HepG2 (cell line): ENCODE results near the gene TNIP3. TPM values are rescaled to one million over a fixed set of nuclear protein-coding genes. Genes with fewer than 3 reads are reported as not detected.

Experiments used
- ATAC-seq: fragments of 200-7000 bp; cut with Tn5 transposase; 3 replicates; pipeline ENCODE4 v1.9.1; 2020; ENCODE audit warnings: mild to moderate bottlenecking, moderate library complexity
- BruUV-seq: library from RNA; stranded (reverse); fragments of 400-500 nt; replicated peaks from 2 replicates; lab custom pipeline; 2021; lab: Mats Ljungman, UMichigan
- CTCF ChIA-PET: fragments of 300-600 bp; formaldehyde crosslinking; extraction: SDS; loops from one replicate; lab custom pipeline; 2021; ENCODE audit warnings: low total read pairs, inconsistent platforms, low intra/inter-chr PET ratio; lab: Yijun Ruan, JAX
- POLR2A ChIA-PET: fragments of 350-600 bp; sonication (Branson Sonifier 250); formaldehyde crosslinking; loops from one replicate; lab custom pipeline; 2020; ENCODE audit warnings: antibody characterized with exemption, inconsistent platforms; lab: Yijun Ruan, JAX
- DNase-seq: peaks from one replicate; pipeline ENCODE4 v3.0.0-alpha.2; 2015; ENCODE audit warnings: low spot score
- FAIRE-seq: peaks from 3 replicates; lab custom pipeline; 2011; peaks lifted over from hg19 to GRCh38; lab: Jason Lieb, UNC
- H2AFZ ChIP-seq: one replicate; pipeline ENCODE4 v1.6.1; 2011; ENCODE audit warnings: low read length, inconsistent platforms
- H3K27ac ChIP-seq: fragments of 300-600 bp; 3 replicates; pipeline ENCODE4 v1.8.0; 2011; ENCODE audit warnings: mixed run types, mild to moderate bottlenecking, mixed read lengths, low read length, inconsistent platforms; ENCODE audit not compliant: insufficient read depth; ENCODE audit errors: extremely low read length
- H3K27me3 ChIP-seq, 2 experiments: fragments of 200-600 bp in 1 of 2; 2 replicates in 1 of 2; 3 replicates in 1 of 2; pipeline versions ENCODE4 v1.6.0 to v1.8.0; 2011; ENCODE audit warnings: low read length in 2 of 2, mild to moderate bottlenecking in 2 of 2, moderate library complexity in 2 of 2, inconsistent platforms in 1 of 2; ENCODE audit not compliant: insufficient read depth in 2 of 2, control insufficient read depth in 1 of 2
- H3K36me3 ChIP-seq, 2 experiments: fragments of 200-600 bp in 1 of 2; replicated peaks in 1 of 2; 2 replicates in 1 of 2; 3 replicates in 1 of 2; pipeline versions ENCODE4 v1.5.1 to v1.8.0; 2011; ENCODE audit warnings: low read length in 2 of 2, inconsistent platforms in 1 of 2; ENCODE audit not compliant: insufficient read depth in 2 of 2, control insufficient read depth in 1 of 2
- H3K4me1 ChIP-seq: 2 replicates; pipeline ENCODE4 v1.5.1; 2012; ENCODE audit warnings: low read length, inconsistent platforms; ENCODE audit not compliant: insufficient read depth
- H3K4me2 ChIP-seq: 2 replicates; pipeline ENCODE4 v1.6.0; 2011; ENCODE audit warnings: low read depth, low read length, inconsistent platforms
- H3K4me3 ChIP-seq, 3 experiments: fragments of 200-600 bp in 1 of 3; sonication (generic), shearing (Covaris generic) in 1 of 3; replicated peaks in 1 of 3; 2 replicates each; pipeline ENCODE4 v1.5.1; 2011 to 2016; ENCODE audit warnings: low read length in 3 of 3, inconsistent platforms in 2 of 3, low read depth in 2 of 3, mild to moderate bottlenecking in 2 of 3, control low read depth in 1 of 3, mixed read lengths in 1 of 3; ENCODE audit not compliant: insufficient read depth in 1 of 3
- H3K79me2 ChIP-seq: one replicate; pipeline ENCODE4 v1.6.1; 2011; ENCODE audit warnings: low read length, inconsistent platforms; ENCODE audit not compliant: insufficient read depth
- H3K9ac ChIP-seq: 2 replicates; pipeline ENCODE4 v1.6.0; 2011; ENCODE audit warnings: mild to moderate bottlenecking, low read depth, low read length, inconsistent platforms; ENCODE audit not compliant: insufficient read depth
- H3K9me3 ChIP-seq: 2 replicates; pipeline ENCODE4 v1.5.1; 2012; ENCODE audit warnings: mild to moderate bottlenecking, low read length
- H4K20me1 ChIP-seq: 2 replicates; pipeline ENCODE4 v1.6.0; 2011; ENCODE audit warnings: inconsistent platforms, mild to moderate bottlenecking, low read length, moderate library complexity; ENCODE audit not compliant: insufficient read depth
- ETV6 ChIP-seq: sonication (generic); formaldehyde crosslinking; conservative IDR thresholded peaks from 2 replicates; pipeline ENCODE4 v1.4.0; 2020; ENCODE audit warnings: missing genetic modification reagents
- FOXP1 ChIP-seq, 2 experiments: fragments of 450-650 bp in 1 of 2; IDR thresholded peaks; 2 replicates each; pipeline ENCODE4 v1.6.1; 2017 to 2018; ENCODE audit warnings: antibody characterized with exemption in 1 of 2
- KDM1A ChIP-seq: IDR thresholded peaks from 2 replicates; pipeline ENCODE4 v1.6.1; 2016; ENCODE audit warnings: missing compliant biosample characterization
- MBNL3 ChIP-seq: fragments of 250-450 bp; sonication (Bioruptor Pico); conservative IDR thresholded peaks from 2 replicates; pipeline ENCODE4 v1.8.0; 2022; ENCODE audit warnings: mild to moderate bottlenecking, inconsistent platforms
- MLLT10 ChIP-seq: sonication (generic); formaldehyde crosslinking; IDR thresholded peaks from 2 replicates; pipeline ENCODE4 v1.4.0; 2020; ENCODE audit warnings: missing genetic modification reagents
- PRMT3 ChIP-seq: sonication (generic); formaldehyde crosslinking; IDR thresholded peaks from 2 replicates; pipeline ENCODE4 v1.8.1; 2022; ENCODE audit warnings: low read depth, mild to moderate bottlenecking, moderate library complexity, missing genetic modification reagents, borderline replicate concordance
- ZBTB33 ChIP-seq: sonication (generic); formaldehyde crosslinking; IDR thresholded peaks from 2 replicates; pipeline ENCODE4 v1.4.0; 2020; ENCODE audit warnings: missing genetic modification reagents
- ZMYM4 ChIP-seq: sonication (generic); formaldehyde crosslinking; IDR thresholded peaks from 2 replicates; pipeline ENCODE4 v1.8.1; 2023; ENCODE audit warnings: mild to moderate bottlenecking, missing genetic modification reagents
- ZNF12 ChIP-seq: sonication (generic); formaldehyde crosslinking; IDR thresholded peaks from 2 replicates; pipeline ENCODE4 v1.5.0; 2020; ENCODE audit warnings: missing genetic modification reagents
- ZNF468 ChIP-seq: sonication (generic); formaldehyde crosslinking; IDR thresholded peaks from 2 replicates; pipeline ENCODE4 v1.8.0; 2022; ENCODE audit warnings: mild to moderate bottlenecking, moderate library complexity, missing genetic modification reagents
- ZNF530 ChIP-seq: sonication (generic); formaldehyde crosslinking; IDR thresholded peaks from 2 replicates; pipeline ENCODE4 v1.5.0; 2020; ENCODE audit warnings: low read depth, mild to moderate bottlenecking, missing genetic modification reagents
- WGBS: methylation state at CpG from one replicate; pipeline ENCODE4 v1.1.6; 2017; ENCODE audit warnings: low lambda C conversion rate; 5-methylcytosine and 5-hydroxymethylcytosine counted together
- in situ Hi-C: cut with HindIII; loops from 2 replicates; pipeline ENCODE4 v1.10.0; 2017; ENCODE audit warnings: low pct_unique_long_range_greater_than_20kb; ENCODE audit not compliant: extremely low pct_ligation_motif_present
- intact Hi-C: fragments of 100-400 bp; cut with micrococcal nuclease; formaldehyde crosslinking; loops from one replicate; pipeline ENCODE4 v1.10.0; 2022; ENCODE audit not compliant: unreplicated experiment
- polyA plus RNA-seq, 8 experiments: library from polyadenylated mRNA; depleted of rRNA in 3 of 8; stranded (reverse) in 7 of 8; unstranded in 1 of 8; fragments of >200 nt; fragmentation: Illumina TruSeq in 4 of 8; extraction: Trizol in 4 of 8; gene quantifications; 2 replicates each; pipeline versions ENCODE4 v1.2.1 to v1.2.3, GENCODE V29; 2011 to 2016; ENCODE audit warnings: low read depth in 4 of 8, missing spikeins in 1 of 8, mixed read lengths in 1 of 8; ENCODE audit not compliant: insufficient read depth in 1 of 8
- total RNA-seq, 5 experiments: library from RNA; depleted of rRNA; stranded (reverse); fragments of >200 nt; fragmentation: Illumina TruSeq; extraction: Trizol; gene quantifications; 2 replicates each; pipeline ENCODE4 v1.2.3, GENCODE V29; 2016; ENCODE audit warnings: low read depth in 1 of 5
- TF ChIP-seq, protein P1 (sequence below): fragments of 450-650 bp; IDR thresholded peaks from 2 replicates; pipeline ENCODE4 v1.6.1; 2017
- TF ChIP-seq, protein P2 (sequence below): sonication (generic); formaldehyde crosslinking; IDR thresholded peaks from 2 replicates; pipeline ENCODE4 v1.4.0; 2020; ENCODE audit warnings: missing genetic modification reagents, borderline replicate concordance
- TF ChIP-seq, protein P3 (sequence below): sonication (generic); formaldehyde crosslinking; IDR thresholded peaks from 2 replicates; pipeline ENCODE4 v1.5.0; 2020; ENCODE audit warnings: missing genetic modification reagents

The TNIP3 gene
- total and polyA plus RNA-seq, 2 of the 13 experiments (the other 11 are each of a cell fraction or from before 2014, with no cell fraction given), result not detected

- TF ChIP-seq ZBTB33 (no peak), ETV6 (CRISPR knock-in tag) (no peak), PRMT3 (CRISPR knock-in tag) (no peak), ZNF468 (CRISPR knock-in tag) (no peak), KDM1A (CRISPR knock-in tag) (no peak), MLLT10 (CRISPR knock-in tag) (no peak), ZNF12 (CRISPR knock-in tag) (no peak), MBNL3 (CRISPR knock-in tag) (no peak), ZNF530 (CRISPR knock-in tag) (no peak), ZMYM4 (CRISPR knock-in tag) (no peak), FOXP1 (IDR thresholded peaks at IDR 0.05) (no peak), FOXP1 (CRISPR knock-in tag; IDR thresholded peaks at IDR 0.05) (no peak)
- TF ChIP-seq, all 625 proteins: peak for 0
Observed at GRCh38 chr4:121146530-121146929, 17.6 kb downstream of the TNIP3 start (continued).

DNA sequence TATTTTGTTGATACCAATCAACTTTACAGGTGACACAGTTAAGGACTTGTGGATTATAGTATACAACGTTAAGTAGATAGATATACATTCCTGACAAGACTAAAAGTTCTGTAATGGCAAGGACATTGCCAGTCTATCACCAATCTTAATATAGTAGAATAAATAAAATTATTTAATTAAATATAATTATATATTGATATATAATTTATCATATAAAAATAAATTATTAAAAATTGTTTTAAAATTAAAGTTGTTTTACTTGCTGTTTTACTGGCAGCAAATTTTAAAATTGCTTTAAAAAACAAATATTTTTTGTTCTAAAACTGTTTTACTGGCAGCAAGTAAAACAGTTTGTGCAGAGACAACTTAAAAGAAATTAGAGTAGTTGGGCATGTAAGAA lies 18.7 kb downstream of the TNIP3 start:
- intact Hi-C loops, result no loop called here
- Histone ChIP-seq H2AFZ (no peak overlapping the region), H4K20me1 (no peaks in the 10 kb centered on the region), H3K79me2 (no peaks in the 10 kb centered on the region), H3K27me3 (no peaks in the 10 kb centered on the region), H3K9me3 (no peaks in the 10 kb centered on the region), H3K4me1 (no peaks in the 10 kb centered on the region), H3K9ac (no peak overlapping the region), H3K27ac (no peak overlapping the region), H3K4me3 (no peak overlapping the region), H3K36me3 (no peaks in the 10 kb centered on the region), H3K4me2 (no peak overlapping the region)
- DNase-seq (no peak), FAIRE-seq (no peak), ATAC-seq (no peak)
- BruUV-seq, result no TSS peak
- in situ Hi-C loops, result no loop called here
- ChIA-PET CTCF (no interaction called here), POLR2A (no interaction called here)
- 0% methylated on average over 1 of the region's 1 CpG for WGBS
- TF ChIP-seq, protein P1, sequence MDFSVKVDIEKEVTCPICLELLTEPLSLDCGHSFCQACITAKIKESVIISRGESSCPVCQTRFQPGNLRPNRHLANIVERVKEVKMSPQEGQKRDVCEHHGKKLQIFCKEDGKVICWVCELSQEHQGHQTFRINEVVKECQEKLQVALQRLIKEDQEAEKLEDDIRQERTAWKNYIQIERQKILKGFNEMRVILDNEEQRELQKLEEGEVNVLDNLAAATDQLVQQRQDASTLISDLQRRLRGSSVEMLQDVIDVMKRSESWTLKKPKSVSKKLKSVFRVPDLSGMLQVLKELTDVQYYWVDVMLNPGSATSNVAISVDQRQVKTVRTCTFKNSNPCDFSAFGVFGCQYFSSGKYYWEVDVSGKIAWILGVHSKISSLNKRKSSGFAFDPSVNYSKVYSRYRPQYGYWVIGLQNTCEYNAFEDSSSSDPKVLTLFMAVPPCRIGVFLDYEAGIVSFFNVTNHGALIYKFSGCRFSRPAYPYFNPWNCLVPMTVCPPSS, result no peak
- no peak for TF ChIP-seq ZMYM4 (CRISPR knock-in tag)
- TF ChIP-seq, protein P2, sequence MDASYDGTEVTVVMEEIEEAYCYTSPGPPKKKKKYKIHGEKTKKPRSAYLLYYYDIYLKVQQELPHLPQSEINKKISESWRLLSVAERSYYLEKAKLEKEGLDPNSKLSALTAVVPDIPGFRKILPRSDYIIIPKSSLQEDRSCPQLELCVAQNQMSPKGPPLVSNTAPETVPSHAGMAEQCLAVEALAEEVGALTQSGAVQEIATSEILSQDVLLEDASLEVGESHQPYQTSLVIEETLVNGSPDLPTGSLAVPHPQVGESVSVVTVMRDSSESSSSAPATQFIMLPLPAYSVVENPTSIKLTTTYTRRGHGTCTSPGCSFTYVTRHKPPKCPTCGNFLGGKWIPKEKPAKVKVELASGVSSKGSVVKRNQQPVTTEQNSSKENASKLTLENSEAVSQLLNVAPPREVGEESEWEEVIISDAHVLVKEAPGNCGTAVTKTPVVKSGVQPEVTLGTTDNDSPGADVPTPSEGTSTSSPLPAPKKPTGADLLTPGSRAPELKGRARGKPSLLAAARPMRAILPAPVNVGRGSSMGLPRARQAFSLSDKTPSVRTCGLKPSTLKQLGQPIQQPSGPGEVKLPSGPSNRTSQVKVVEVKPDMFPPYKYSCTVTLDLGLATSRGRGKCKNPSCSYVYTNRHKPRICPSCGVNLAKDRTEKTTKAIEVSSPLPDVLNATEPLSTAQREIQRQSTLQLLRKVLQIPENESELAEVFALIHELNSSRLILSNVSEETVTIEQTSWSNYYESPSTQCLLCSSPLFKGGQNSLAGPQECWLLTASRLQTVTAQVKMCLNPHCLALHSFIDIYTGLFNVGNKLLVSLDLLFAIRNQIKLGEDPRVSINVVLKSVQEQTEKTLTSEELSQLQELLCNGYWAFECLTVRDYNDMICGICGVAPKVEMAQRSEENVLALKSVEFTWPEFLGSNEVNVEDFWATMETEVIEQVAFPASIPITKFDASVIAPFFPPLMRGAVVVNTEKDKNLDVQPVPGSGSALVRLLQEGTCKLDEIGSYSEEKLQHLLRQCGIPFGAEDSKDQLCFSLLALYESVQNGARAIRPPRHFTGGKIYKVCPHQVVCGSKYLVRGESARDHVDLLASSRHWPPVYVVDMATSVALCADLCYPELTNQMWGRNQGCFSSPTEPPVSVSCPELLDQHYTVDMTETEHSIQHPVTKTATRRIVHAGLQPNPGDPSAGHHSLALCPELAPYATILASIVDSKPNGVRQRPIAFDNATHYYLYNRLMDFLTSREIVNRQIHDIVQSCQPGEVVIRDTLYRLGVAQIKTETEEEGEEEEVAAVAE (CRISPR knock-in tag), result no peak
- TF ChIP-seq, protein P3, sequence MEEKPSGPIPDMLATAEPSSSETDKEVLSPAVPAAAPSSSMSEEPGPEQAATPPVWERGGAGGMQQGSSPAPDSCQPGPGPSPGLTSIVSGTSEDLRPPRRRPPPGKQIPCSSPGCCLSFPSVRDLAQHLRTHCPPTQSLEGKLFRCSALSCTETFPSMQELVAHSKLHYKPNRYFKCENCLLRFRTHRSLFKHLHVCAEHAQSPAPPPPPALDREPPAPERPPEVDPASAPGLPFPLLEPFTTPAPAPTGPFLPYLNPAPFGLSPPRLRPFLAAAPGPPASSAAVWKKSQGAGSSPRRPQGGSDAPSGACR (CRISPR knock-in tag), result no peak
